Chondrocyte (in vitro differentiated cells): Measurements from ENCODE around the gene CLRN1. TPM values are rescaled to one million over a fixed set of nuclear protein-coding genes. Genes with fewer than 3 reads are reported as not detected.

ENCODE experiments used
- DNase-seq: peaks from one replicate; pipeline ENCODE4 v3.0.0; 2021; ENCODE audit warnings: mixed read lengths, low spot score
- H3K27ac Mint-ChIP-seq: one replicate; pipeline ENCODE4 v1.8.0; 2021; ENCODE audit warnings: mild to moderate bottlenecking, moderate library complexity, mixed read lengths; ENCODE audit not compliant: unreplicated experiment
- H3K27me3 Mint-ChIP-seq: 2 replicates; pipeline ENCODE4 v1.8.0; 2021; ENCODE audit warnings: low read depth, mixed read lengths
- H3K36me3 Mint-ChIP-seq: 2 replicates; pipeline ENCODE4 v1.8.0; 2021; ENCODE audit warnings: low read depth, mixed read lengths
- H3K4me1 Mint-ChIP-seq: 2 replicates; pipeline ENCODE4 v1.8.0; 2021; ENCODE audit warnings: low read depth, mild to moderate bottlenecking, mixed read lengths
- H3K4me3 Mint-ChIP-seq: one replicate; pipeline ENCODE4 v1.8.0; 2021; ENCODE audit warnings: mild to moderate bottlenecking, moderate library complexity, mixed read lengths; ENCODE audit not compliant: unreplicated experiment
- H3K9me3 Mint-ChIP-seq: 2 replicates; pipeline ENCODE4 v1.8.0; 2021; ENCODE audit warnings: low read depth, mixed read lengths
- CTCF ChIP-seq: fragments of 200-600 bp; sonication (generic); IDR thresholded peaks from 2 replicates; pipeline ENCODE4 v1.5.0; 2021; ENCODE audit warnings: antibody characterized with exemption, mild to moderate bottlenecking, moderate library complexity
- total RNA-seq: library from RNA; stranded (reverse); gene quantifications from 3 replicates; pipeline ENCODE4 v1.2.1, GENCODE V29; 2021

Gene CLRN1
- total RNA-seq, 1 donor from 2014 or later: not detected

GRCh38 chr3:150901793-150902192 lies 70.7 kb downstream of the CLRN1 start:
- no peak for DNase-seq
- Mint-ChIP-seq H3K9me3 (no peaks in the 10 kb centered on the region), H3K27me3 (peaks cover 57% of the 10 kb centered on the region), H3K27ac (no peak overlapping the region), H3K4me3 (no peak overlapping the region), H3K4me1 (no peaks in the 10 kb centered on the region), H3K36me3 (no peaks in the 10 kb centered on the region)
- no peak for TF ChIP-seq CTCF

GRCh38 chr3:150899141-150899540 lies 73.4 kb downstream of the CLRN1 start:
- H3K27me3 Mint-ChIP-seq: peaks cover 53% of the 10 kb centered on the region
- H3K4me1 Mint-ChIP-seq: no peaks in the 10 kb centered on the region
- no peak overlapping the region for H3K4me3 Mint-ChIP-seq
- no peak for DNase-seq
- no peaks in the 10 kb centered on the region for H3K9me3 Mint-ChIP-seq
- H3K36me3 Mint-ChIP-seq: no peaks in the 10 kb centered on the region
- no peak overlapping the region for H3K27ac Mint-ChIP-seq
- TF ChIP-seq CTCF: no peak

GRCh38 chr3:150898046-150898754 lies 74.3 kb downstream of the CLRN1 start:
- Mint-ChIP-seq H3K4me1 (no peaks in the 10 kb centered on the region), H3K36me3 (no peaks in the 10 kb centered on the region), H3K4me3 (no peak overlapping the region), H3K27me3 (peaks cover 44% of the 10 kb centered on the region), H3K27ac (no peak overlapping the region), H3K9me3 (no peaks in the 10 kb centered on the region)
- TF ChIP-seq CTCF: no peak
- no peak for DNase-seq

- DNase-seq: no peak
- no peaks in the 10 kb centered on the region for H3K4me1 Mint-ChIP-seq
- no peaks in the 10 kb centered on the region for H3K36me3 Mint-ChIP-seq
- no peak overlapping the region for H3K4me3 Mint-ChIP-seq
- no peak overlapping the region for H3K27ac Mint-ChIP-seq
- no peaks in the 10 kb centered on the region for H3K9me3 Mint-ChIP-seq
- H3K27me3 Mint-ChIP-seq: peaks cover 38% of the 10 kb centered on the region
- no peak for TF ChIP-seq CTCF
These were observed 74.9 kb downstream of the CLRN1 start for GRCh38 chr3:150897592-150897991.

GRCh38 chr3:150890831-150891230 lies 81.7 kb downstream of the CLRN1 start:
- H3K4me3 Mint-ChIP-seq: no peak overlapping the region
- H3K27me3 Mint-ChIP-seq: peaks cover 10% of the 10 kb centered on the region
- no peaks in the 10 kb centered on the region for H3K4me1 Mint-ChIP-seq
- no peak for TF ChIP-seq CTCF
- no peak for DNase-seq
- peaks cover 7% of the 10 kb centered on the region for H3K9me3 Mint-ChIP-seq
- H3K36me3 Mint-ChIP-seq: peaks cover 3% of the 10 kb centered on the region
- no peak overlapping the region for H3K27ac Mint-ChIP-seq
